ENCODE results near the gene GP1BB. TPM values are rescaled to one million over a fixed set of nuclear protein-coding genes. Genes with fewer than 3 reads are reported as not detected.

GP1BB gene
- 1 to 10 TPM in 2 of 3 donors, under 1 TPM in 1; 0.39 to 7.8 (median 4.2) TPM for total RNA-seq
- 8.9 TPM for total RNA-seq (2013)

DNA sequence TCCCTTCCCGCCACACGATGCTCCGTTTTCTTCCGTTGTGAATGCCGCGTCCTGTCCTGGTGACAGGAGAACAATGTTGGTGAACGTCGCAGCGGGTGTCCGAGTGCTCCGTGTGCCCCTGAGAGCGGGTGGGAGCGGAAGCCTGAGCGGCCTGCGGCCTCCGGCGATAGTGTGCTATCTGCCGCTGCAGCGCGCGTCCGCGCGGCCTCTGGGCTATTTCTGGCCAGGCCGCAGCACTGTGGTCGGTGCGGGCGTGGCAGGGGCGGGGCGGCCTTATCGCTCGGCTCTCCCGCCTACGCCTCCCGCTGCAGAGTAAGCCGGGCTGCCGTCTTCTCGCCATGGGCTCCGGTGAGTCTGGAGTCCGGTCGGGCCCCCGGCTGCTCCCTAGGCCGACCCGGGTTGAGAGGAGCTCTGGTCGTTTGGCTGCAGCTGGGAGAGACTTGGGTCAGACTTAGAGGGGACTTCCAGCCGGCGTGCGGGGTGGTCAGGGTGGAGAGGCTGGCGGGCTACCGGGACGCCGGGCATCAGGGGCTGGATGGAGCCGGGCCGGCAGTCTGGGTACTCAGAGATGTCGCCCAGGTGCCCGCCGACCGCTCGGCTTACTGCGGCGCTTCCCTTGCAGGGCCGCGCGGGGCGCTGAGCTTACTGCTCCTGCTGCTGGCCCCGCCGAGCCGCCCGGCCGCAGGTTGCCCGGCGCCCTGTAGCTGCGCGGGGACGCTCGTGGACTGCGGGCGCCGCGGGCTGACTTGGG lies at the start of gene GP1BB:
TSS of gene GP1BB (plus strand) at position 308 of the 751 bp plus-strand sequence. CDS start at position 339, 31 bp downstream.
- H3K27ac Mint-ChIP-seq: no peak within 1 kb of the TSS
- Histone ChIP-seq H3K4me1 (ENCODE audit: control insufficient read depth, insufficient read depth, low read length) (peaks cover 19% of the 10 kb centered on the region), H3K36me3 (ENCODE audit: control insufficient read depth, insufficient read depth, low read length) (no peaks in the 10 kb centered on the region), H3K4me3 (ENCODE audit: low read length) (no peak within 1 kb of the TSS), H3K9me3 (ENCODE audit: control insufficient read depth, insufficient read depth, low read length) (no peaks in the 10 kb centered on the region), H3K27me3 (ENCODE audit: control insufficient read depth, insufficient read depth, low read length) (peaks cover 22% of the 10 kb centered on the region), H3K27ac (ENCODE audit: low read length) (no peak within 1 kb of the TSS)
- WGBS (ENCODE audit: insufficient coverage): 2% methylated on average over 80 of the region's 80 CpGs
- H3K9me3 Mint-ChIP-seq: no peaks in the 10 kb centered on the region
- DNase-seq (peak in 1 of 2 donors; percentile 56), ATAC-seq (peak; percentile 64 to 78 (median 72))
- peaks cover 0 to 23% of the 10 kb centered on the region in 2 donors for H3K4me1 Mint-ChIP-seq
- peaks cover 29 to 40% of the 10 kb centered on the region in 2 donors for H3K27me3 Mint-ChIP-seq (ENCODE audit: low read depth in 2 of 2)
- no peaks in the 10 kb centered on the region for H3K36me3 Mint-ChIP-seq
- TF ChIP-seq, protein P1, sequence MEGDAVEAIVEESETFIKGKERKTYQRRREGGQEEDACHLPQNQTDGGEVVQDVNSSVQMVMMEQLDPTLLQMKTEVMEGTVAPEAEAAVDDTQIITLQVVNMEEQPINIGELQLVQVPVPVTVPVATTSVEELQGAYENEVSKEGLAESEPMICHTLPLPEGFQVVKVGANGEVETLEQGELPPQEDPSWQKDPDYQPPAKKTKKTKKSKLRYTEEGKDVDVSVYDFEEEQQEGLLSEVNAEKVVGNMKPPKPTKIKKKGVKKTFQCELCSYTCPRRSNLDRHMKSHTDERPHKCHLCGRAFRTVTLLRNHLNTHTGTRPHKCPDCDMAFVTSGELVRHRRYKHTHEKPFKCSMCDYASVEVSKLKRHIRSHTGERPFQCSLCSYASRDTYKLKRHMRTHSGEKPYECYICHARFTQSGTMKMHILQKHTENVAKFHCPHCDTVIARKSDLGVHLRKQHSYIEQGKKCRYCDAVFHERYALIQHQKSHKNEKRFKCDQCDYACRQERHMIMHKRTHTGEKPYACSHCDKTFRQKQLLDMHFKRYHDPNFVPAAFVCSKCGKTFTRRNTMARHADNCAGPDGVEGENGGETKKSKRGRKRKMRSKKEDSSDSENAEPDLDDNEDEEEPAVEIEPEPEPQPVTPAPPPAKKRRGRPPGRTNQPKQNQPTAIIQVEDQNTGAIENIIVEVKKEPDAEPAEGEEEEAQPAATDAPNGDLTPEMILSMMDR (IDR thresholded peaks at IDR 0.05): peak; percentile 15
- H3K4me3 Mint-ChIP-seq: peak within 1 kb of the TSS; percentile 62
- intact Hi-C loops (cut with micrococcal nuclease): no loop called here

DNA sequence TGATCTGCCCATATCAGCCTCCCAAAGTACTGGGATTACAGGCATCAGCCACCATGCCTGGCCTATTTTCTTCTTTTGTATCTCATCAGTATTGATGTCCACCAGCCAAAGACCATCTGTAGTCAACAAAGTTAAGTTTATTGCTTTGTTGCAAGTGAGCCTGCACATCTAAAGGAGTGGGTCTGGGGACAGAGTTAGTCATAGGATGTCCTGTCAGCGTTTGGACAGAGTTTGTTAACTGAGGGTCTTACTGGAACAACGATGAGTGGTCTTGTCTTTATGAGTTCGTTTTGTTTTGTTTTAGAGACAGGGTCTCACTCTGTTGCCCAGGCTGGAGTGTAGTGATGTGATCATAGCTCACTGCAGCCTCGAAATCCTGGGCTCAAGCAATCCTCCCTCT lies 49.7 kb upstream of the GP1BB start:
- DNase-seq: no peak
- H3K4me1 Mint-ChIP-seq: no peaks in the 10 kb centered on the region
- intact Hi-C loops (cut with micrococcal nuclease): no loop called here
- TF ChIP-seq, protein P1 (IDR thresholded peaks at IDR 0.05): no peak
- H3K27ac Mint-ChIP-seq: no peak overlapping the region
- peaks cover 2 to 6% of the 10 kb centered on the region in 2 donors for H3K27me3 Mint-ChIP-seq (ENCODE audit: low read depth in 2 of 2)
- H3K9me3 Mint-ChIP-seq: no peaks in the 10 kb centered on the region
- Histone ChIP-seq H3K27me3 (ENCODE audit: control insufficient read depth, insufficient read depth, low read length) (no peaks in the 10 kb centered on the region), H3K9me3 (ENCODE audit: control insufficient read depth, insufficient read depth, low read length) (no peaks in the 10 kb centered on the region), H3K4me3 (ENCODE audit: low read length) (no peak overlapping the region), H3K27ac (ENCODE audit: low read length) (no peak overlapping the region), H3K4me1 (ENCODE audit: control insufficient read depth, insufficient read depth, low read length) (no peaks in the 10 kb centered on the region), H3K36me3 (ENCODE audit: control insufficient read depth, insufficient read depth, low read length) (no peaks in the 10 kb centered on the region)
- WGBS (ENCODE audit: insufficient coverage): 80% methylated on average over 4 of the region's 4 CpGs
- H3K4me3 Mint-ChIP-seq: no peak overlapping the region
- no peak for ATAC-seq
- H3K36me3 Mint-ChIP-seq: no peaks in the 10 kb centered on the region

DNA sequence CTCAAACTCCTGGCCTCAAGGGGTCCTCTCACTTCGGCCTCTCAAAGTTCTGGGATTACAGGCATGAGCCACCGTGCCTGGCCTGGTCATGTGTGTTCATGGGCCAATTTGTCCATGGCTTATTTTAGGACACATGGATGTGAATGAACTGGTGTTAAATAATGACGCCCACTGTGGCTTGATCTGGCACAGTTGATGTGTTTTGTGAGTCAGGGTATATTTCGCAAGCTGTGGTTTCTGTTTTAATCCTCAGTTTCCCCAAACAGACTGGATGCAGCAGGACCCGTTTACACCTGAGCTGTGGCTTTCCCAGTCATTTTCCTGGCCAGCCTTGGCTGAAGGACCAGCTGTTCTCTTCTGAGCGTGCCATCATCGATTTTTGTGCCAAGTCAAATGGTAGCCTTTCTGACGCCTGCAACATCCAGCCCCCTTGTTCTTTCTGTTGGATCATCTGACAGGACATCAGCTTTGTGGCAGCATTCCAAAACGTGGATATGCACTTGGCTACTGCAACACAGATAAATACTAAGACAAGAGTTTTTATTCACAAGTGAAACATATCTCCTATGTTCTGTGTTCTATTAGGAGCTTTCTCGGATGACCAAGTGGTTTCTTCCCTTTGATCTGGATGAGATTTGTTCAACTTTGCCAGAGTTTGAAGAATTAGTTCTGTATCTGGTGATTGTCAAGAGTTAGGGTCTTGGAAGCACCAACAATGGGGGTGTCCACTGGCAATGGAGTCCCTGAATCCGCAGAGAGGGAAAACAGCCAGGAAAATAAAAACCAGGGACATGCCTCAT lies 49.0 kb upstream of the GP1BB start:
- Histone ChIP-seq H3K4me1 (ENCODE audit: control insufficient read depth, insufficient read depth, low read length) (no peaks in the 10 kb centered on the region), H3K9me3 (ENCODE audit: control insufficient read depth, insufficient read depth, low read length) (no peaks in the 10 kb centered on the region), H3K36me3 (ENCODE audit: control insufficient read depth, insufficient read depth, low read length) (no peaks in the 10 kb centered on the region), H3K27ac (ENCODE audit: low read length) (no peak overlapping the region), H3K4me3 (ENCODE audit: low read length) (no peak overlapping the region), H3K27me3 (ENCODE audit: control insufficient read depth, insufficient read depth, low read length) (no peaks in the 10 kb centered on the region)
- WGBS (ENCODE audit: insufficient coverage): 89% methylated on average over 11 of the region's 11 CpGs
- peaks cover 2 to 6% of the 10 kb centered on the region in 2 donors for H3K27me3 Mint-ChIP-seq (ENCODE audit: low read depth in 2 of 2)
- no peak overlapping the region for H3K27ac Mint-ChIP-seq
- TF ChIP-seq, protein P1 (IDR thresholded peaks at IDR 0.05): no peak
- intact Hi-C loops (cut with micrococcal nuclease): no loop called here
- DNase-seq (no peak), ATAC-seq (no peak)
- H3K4me1 Mint-ChIP-seq: no peaks in the 10 kb centered on the region
- H3K36me3 Mint-ChIP-seq: no peaks in the 10 kb centered on the region
- H3K9me3 Mint-ChIP-seq: no peaks in the 10 kb centered on the region
- no peak overlapping the region for H3K4me3 Mint-ChIP-seq
